Mesendoderm (in vitro differentiated cells): Measurements from ENCODE around the gene HOTAIR.

Experiments
- DNase-seq: peaks from one replicate; pipeline ENCODE4 v3.0.0; 2013
- H2AK5ac ChIP-seq: 2 replicates; pipeline ENCODE4 v1.6.1; 2013; ENCODE audit warnings: low read length, inconsistent platforms
- H2BK120ac ChIP-seq: 2 replicates; pipeline ENCODE4 v1.6.1; 2013; ENCODE audit warnings: low read depth, mild to moderate bottlenecking, low read length, moderate library complexity, mixed read lengths
- H2BK15ac ChIP-seq: replicated peaks from 2 replicates; pipeline ENCODE4 v1.6.1; 2013; ENCODE audit warnings: low read depth, mild to moderate bottlenecking, moderate library complexity
- H2BK5ac ChIP-seq: 2 replicates; pipeline ENCODE4 v1.6.1; 2013; ENCODE audit warnings: low read length, inconsistent platforms
- H3K18ac ChIP-seq: 2 replicates; pipeline ENCODE4 v1.6.1; 2013; ENCODE audit warnings: mild to moderate bottlenecking, low read length, mixed read lengths
- H3K23ac ChIP-seq: one replicate; pipeline ENCODE4 v1.6.1; 2013; ENCODE audit warnings: low read length
- H3K27ac ChIP-seq: 2 replicates; pipeline ENCODE4 v1.5.1; 2013; ENCODE audit warnings: low read depth, mild to moderate bottlenecking, inconsistent platforms, low read length, moderate library complexity
- H3K27me3 ChIP-seq: 2 replicates; pipeline ENCODE4 v1.6.1; 2013; ENCODE audit warnings: low read length, control low read depth, mild to moderate bottlenecking, inconsistent platforms; ENCODE audit not compliant: insufficient read depth, poor library complexity
- H3K36me3 ChIP-seq: 2 replicates; pipeline ENCODE4 v1.6.1; 2013; ENCODE audit warnings: low read length, inconsistent platforms; ENCODE audit not compliant: control insufficient read depth, insufficient read depth
- H3K4ac ChIP-seq: one replicate; pipeline ENCODE4 v1.6.1; 2013; ENCODE audit warnings: low read depth, mild to moderate bottlenecking, low read length, moderate library complexity
- H3K4me1 ChIP-seq: 2 replicates; pipeline ENCODE4 v1.6.1; 2013; ENCODE audit warnings: low read depth, low read length, inconsistent platforms; ENCODE audit not compliant: control insufficient read depth
- H3K4me2 ChIP-seq: 2 replicates; pipeline ENCODE4 v1.6.1; 2013; ENCODE audit warnings: low read length
- H3K4me3 ChIP-seq: 2 replicates; pipeline ENCODE4 v1.5.1; 2013; ENCODE audit warnings: mild to moderate bottlenecking, low read length
- H3K56ac ChIP-seq: one replicate; pipeline ENCODE4 v1.6.1; 2013; ENCODE audit warnings: low read length
- H3K79me1 ChIP-seq: 2 replicates; pipeline ENCODE4 v1.6.1; 2013; ENCODE audit warnings: low read length, inconsistent platforms
- H3K79me2 ChIP-seq: 2 replicates; pipeline ENCODE4 v1.6.1; 2013; ENCODE audit warnings: mild to moderate bottlenecking, low read length; ENCODE audit not compliant: control insufficient read depth, insufficient read depth
- H3K9ac ChIP-seq: 2 replicates; pipeline ENCODE4 v1.6.1; 2013; ENCODE audit warnings: low read length, inconsistent platforms
- H4K5ac ChIP-seq: one replicate; pipeline ENCODE4 v1.6.1; 2013; ENCODE audit warnings: low read length
- H4K8ac ChIP-seq: one replicate; pipeline ENCODE4 v1.6.1; 2013; ENCODE audit warnings: low read depth, mild to moderate bottlenecking, control low read depth, low read length, moderate library complexity
- WGBS: extraction: QIAGEN DNeasy Blood & Tissue Kit; methylation state at CpG from one replicate; pipeline ENCODE4 v1.1.7; 2013; ENCODE audit warnings: low lambda C conversion rate, missing lambda C conversion rate; ENCODE audit not compliant: insufficient coverage; ENCODE audit errors: extremely low coverage; 5-methylcytosine and 5-hydroxymethylcytosine counted together

Gene HOTAIR

GRCh38 chr12:54011665-54012532 lies 37.1 kb upstream of the HOTAIR start:
- Histone ChIP-seq H3K79me2 (no peaks in the 10 kb centered on the region), H2BK15ac (no peak overlapping the region), H2BK120ac (no peak overlapping the region), H2BK5ac (no peak overlapping the region), H4K8ac (no peak overlapping the region), H3K4me1 (no peaks in the 10 kb centered on the region), H3K18ac (no peak overlapping the region), H3K9ac (no peak overlapping the region), H3K79me1 (no peaks in the 10 kb centered on the region), H4K5ac (no peak overlapping the region), H2AK5ac (no peak overlapping the region), H3K36me3 (no peaks in the 10 kb centered on the region), H3K27ac (no peak overlapping the region), H3K56ac (no peak overlapping the region), H3K4me2 (no peak overlapping the region), H3K27me3 (peaks cover 88% of the 10 kb centered on the region), H3K23ac (no peak overlapping the region), H3K4ac (no peak overlapping the region), H3K4me3 (no peak overlapping the region)
- WGBS: no CpG with 5 or more reads among the region's 14 CpGs
- no peak for DNase-seq

GRCh38 chr12:54010972-54011664 lies 36.4 kb upstream of the HOTAIR start:
- no peaks in the 10 kb centered on the region for H3K36me3 ChIP-seq
- H3K23ac ChIP-seq: no peak overlapping the region
- no peak overlapping the region for H3K27ac ChIP-seq
- no peaks in the 10 kb centered on the region for H3K79me1 ChIP-seq
- no peak overlapping the region for H4K8ac ChIP-seq
- H3K4me3 ChIP-seq: no peak overlapping the region
- H3K4me2 ChIP-seq: no peak overlapping the region
- no peaks in the 10 kb centered on the region for H3K4me1 ChIP-seq
- H3K9ac ChIP-seq: no peak overlapping the region
- H2BK120ac ChIP-seq: no peak overlapping the region
- peaks cover 91% of the 10 kb centered on the region for H3K27me3 ChIP-seq
- H2BK5ac ChIP-seq: no peak overlapping the region
- no peak overlapping the region for H3K18ac ChIP-seq
- WGBS: no CpG with 5 or more reads among the region's 17 CpGs
- no peak overlapping the region for H2AK5ac ChIP-seq
- H3K4ac ChIP-seq: no peak overlapping the region
- no peaks in the 10 kb centered on the region for H3K79me2 ChIP-seq
- DNase-seq: no peak
- no peak overlapping the region for H2BK15ac ChIP-seq
- H4K5ac ChIP-seq: no peak overlapping the region
- no peak overlapping the region for H3K56ac ChIP-seq

GRCh38 chr12:54010053-54010971 lies 35.6 kb upstream of the HOTAIR start:
- Histone ChIP-seq H3K27me3 (peaks cover 89% of the 10 kb centered on the region), H3K9ac (no peak overlapping the region), H2BK15ac (no peak overlapping the region), H3K79me2 (no peaks in the 10 kb centered on the region), H2BK5ac (no peak overlapping the region), H3K79me1 (no peaks in the 10 kb centered on the region), H3K27ac (no peak overlapping the region), H3K4me3 (no peak overlapping the region), H3K36me3 (no peaks in the 10 kb centered on the region), H3K4me1 (no peaks in the 10 kb centered on the region), H4K5ac (no peak overlapping the region), H3K56ac (no peak overlapping the region), H2AK5ac (no peak overlapping the region), H3K23ac (no peak overlapping the region), H3K18ac (no peak overlapping the region), H3K4me2 (no peak overlapping the region), H4K8ac (no peak overlapping the region), H3K4ac (no peak overlapping the region), H2BK120ac (no peak overlapping the region)
- DNase-seq: no peak
- WGBS: no CpG with 5 or more reads among the region's 10 CpGs

GRCh38 chr12:54009171-54010052 lies 34.7 kb upstream of the HOTAIR start:
- no peak overlapping the region for H2AK5ac ChIP-seq
- H3K56ac ChIP-seq: no peak overlapping the region
- no CpG with 5 or more reads among the region's 51 CpGs for WGBS
- H3K4me2 ChIP-seq: no peak overlapping the region
- H3K9ac ChIP-seq: no peak overlapping the region
- H4K5ac ChIP-seq: no peak overlapping the region
- H2BK120ac ChIP-seq: no peak overlapping the region
- no peak overlapping the region for H3K23ac ChIP-seq
- H3K4ac ChIP-seq: no peak overlapping the region
- H3K4me3 ChIP-seq: no peak overlapping the region
- H2BK5ac ChIP-seq: no peak overlapping the region
- H3K79me1 ChIP-seq: no peaks in the 10 kb centered on the region
- no peaks in the 10 kb centered on the region for H3K36me3 ChIP-seq
- H3K27ac ChIP-seq: no peak overlapping the region
- H3K27me3 ChIP-seq: peaks cover 89% of the 10 kb centered on the region
- H3K4me1 ChIP-seq: no peaks in the 10 kb centered on the region
- no peaks in the 10 kb centered on the region for H3K79me2 ChIP-seq
- DNase-seq: no peak
- H2BK15ac ChIP-seq: no peak overlapping the region
- no peak overlapping the region for H4K8ac ChIP-seq
- no peak overlapping the region for H3K18ac ChIP-seq

- Histone ChIP-seq H2BK15ac (no peak overlapping the region), H2BK120ac (no peak overlapping the region), H3K79me1 (no peaks in the 10 kb centered on the region), H3K9ac (no peak overlapping the region), H3K4me3 (no peak overlapping the region), H2BK5ac (no peak overlapping the region), H2AK5ac (no peak overlapping the region), H3K4me2 (no peak overlapping the region), H4K8ac (no peak overlapping the region), H3K23ac (no peak overlapping the region), H3K56ac (no peak overlapping the region), H3K36me3 (no peaks in the 10 kb centered on the region), H3K27me3 (peaks cover 87% of the 10 kb centered on the region), H3K79me2 (no peaks in the 10 kb centered on the region), H4K5ac (no peak overlapping the region), H3K4me1 (no peaks in the 10 kb centered on the region), H3K27ac (no peak overlapping the region), H3K4ac (no peak overlapping the region), H3K18ac (no peak overlapping the region)
- no CpG with 5 or more reads among the region's 2 CpGs for WGBS
- no peak for DNase-seq
Measured at GRCh38 chr12:54008260-54008552, 33.5 kb upstream of the HOTAIR start.
